ENCODE results near the gene HLA-DMB. TPM values are rescaled to one million over a fixed set of nuclear protein-coding genes. Genes with fewer than 3 reads are reported as not detected.
A peak's percentile ranks its signal among the peaks of the same experiment; 100 is the strongest.

Gene HLA-DMB
- polyA plus RNA-seq, 1 of the 3 experiments (the other 2 are of a cell fraction): not detected

DNA sequence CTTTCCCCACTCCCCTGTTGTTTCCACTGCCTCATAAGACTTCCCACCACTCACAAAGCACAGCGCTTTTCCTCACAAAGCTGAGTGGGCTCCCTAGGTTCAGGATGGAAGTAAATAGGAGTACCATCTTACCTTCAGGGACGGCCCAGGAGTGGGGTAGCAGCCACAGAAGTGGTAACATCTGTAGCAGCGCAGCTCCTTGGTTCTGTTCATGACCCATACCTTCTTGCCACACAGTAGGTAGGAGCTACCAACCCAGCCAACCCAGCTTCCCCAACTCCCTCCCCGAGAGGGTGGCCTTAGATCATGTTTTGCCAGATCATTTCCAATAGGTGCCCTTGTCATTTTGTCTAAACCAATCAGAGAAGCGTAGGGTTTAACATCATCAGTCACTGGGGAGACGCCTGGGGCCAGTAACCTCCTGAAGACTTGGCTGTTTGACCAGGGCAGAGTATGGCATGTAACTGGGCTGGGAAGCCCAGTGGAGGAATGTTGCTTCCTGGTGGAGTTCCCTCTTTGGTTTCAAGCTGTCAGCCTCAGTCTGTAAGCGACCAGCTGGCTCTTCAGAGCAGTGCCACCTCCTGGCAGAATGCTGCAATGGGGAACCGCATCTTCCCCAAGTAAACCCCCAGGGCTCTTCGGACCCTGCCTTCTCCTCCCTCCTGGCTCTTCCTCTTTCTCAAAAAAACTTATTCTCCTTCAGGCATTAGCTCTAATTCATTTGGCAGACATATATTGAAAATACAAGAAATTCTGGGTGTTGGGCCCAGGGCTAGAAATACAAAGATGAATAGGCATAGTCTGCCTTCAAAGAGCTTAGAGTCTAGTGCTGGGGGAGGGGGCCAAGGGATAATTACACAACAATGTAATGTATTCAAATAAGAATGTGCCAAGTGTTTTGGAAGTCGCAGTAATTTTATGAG is 12.2 kb upstream of the HLA-DMB start, which contains the start of gene HLA-DMA (continued):
- TF ChIP-seq MEF2A (IDR thresholded peaks at IDR 0.05; ENCODE audit: borderline replicate concordance, low read depth) (no peak), SIN3A (IDR thresholded peaks at IDR 0.05; ENCODE audit: borderline replicate concordance, low read depth, low read length) (0 out of 2 replicates have a peak, but pooled peaks have one; percentile 27), CHD2 (IDR thresholded peaks at IDR 0.05; ENCODE audit: low read length, partially characterized antibody) (no peak), RFX5 (IDR thresholded peaks at IDR 0.05; ENCODE audit: low read length) (peak; percentile 99), GATA2 (CRISPR knock-in tag; IDR thresholded peaks at IDR 0.05) (no peak), NRF1 (IDR thresholded peaks at IDR 0.05; ENCODE audit: low read depth, low read length) (no peak), SMC3 (IDR thresholded peaks at IDR 0.05; ENCODE audit: low read depth, low read length) (peak; percentile 49; the same call in 1 of the 2 replicates), TAF1 (IDR thresholded peaks at IDR 0.05; ENCODE audit: borderline replicate concordance, low read depth, low read length) (no peak), RAD21 (IDR thresholded peaks at IDR 0.05; ENCODE audit: low read length) (peak; percentile 47), GABPA (IDR thresholded peaks at IDR 0.05; ENCODE audit: low read depth) (no peak), TEAD4 (IDR thresholded peaks at IDR 0.05; ENCODE audit: borderline replicate concordance, insufficient read depth) (no peak)
- TF ChIP-seq, protein P1, sequence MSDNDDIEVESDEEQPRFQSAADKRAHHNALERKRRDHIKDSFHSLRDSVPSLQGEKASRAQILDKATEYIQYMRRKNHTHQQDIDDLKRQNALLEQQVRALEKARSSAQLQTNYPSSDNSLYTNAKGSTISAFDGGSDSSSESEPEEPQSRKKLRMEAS (IDR thresholded peaks at IDR 0.05; ENCODE audit: low read depth): no peak
- TF ChIP-seq, protein P2, sequence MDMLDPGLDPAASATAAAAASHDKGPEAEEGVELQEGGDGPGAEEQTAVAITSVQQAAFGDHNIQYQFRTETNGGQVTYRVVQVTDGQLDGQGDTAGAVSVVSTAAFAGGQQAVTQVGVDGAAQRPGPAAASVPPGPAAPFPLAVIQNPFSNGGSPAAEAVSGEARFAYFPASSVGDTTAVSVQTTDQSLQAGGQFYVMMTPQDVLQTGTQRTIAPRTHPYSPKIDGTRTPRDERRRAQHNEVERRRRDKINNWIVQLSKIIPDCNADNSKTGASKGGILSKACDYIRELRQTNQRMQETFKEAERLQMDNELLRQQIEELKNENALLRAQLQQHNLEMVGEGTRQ (IDR thresholded peaks at IDR 0.05; ENCODE audit: borderline replicate concordance, low read depth, low read length): no peak
- TF ChIP-seq, protein P3, sequence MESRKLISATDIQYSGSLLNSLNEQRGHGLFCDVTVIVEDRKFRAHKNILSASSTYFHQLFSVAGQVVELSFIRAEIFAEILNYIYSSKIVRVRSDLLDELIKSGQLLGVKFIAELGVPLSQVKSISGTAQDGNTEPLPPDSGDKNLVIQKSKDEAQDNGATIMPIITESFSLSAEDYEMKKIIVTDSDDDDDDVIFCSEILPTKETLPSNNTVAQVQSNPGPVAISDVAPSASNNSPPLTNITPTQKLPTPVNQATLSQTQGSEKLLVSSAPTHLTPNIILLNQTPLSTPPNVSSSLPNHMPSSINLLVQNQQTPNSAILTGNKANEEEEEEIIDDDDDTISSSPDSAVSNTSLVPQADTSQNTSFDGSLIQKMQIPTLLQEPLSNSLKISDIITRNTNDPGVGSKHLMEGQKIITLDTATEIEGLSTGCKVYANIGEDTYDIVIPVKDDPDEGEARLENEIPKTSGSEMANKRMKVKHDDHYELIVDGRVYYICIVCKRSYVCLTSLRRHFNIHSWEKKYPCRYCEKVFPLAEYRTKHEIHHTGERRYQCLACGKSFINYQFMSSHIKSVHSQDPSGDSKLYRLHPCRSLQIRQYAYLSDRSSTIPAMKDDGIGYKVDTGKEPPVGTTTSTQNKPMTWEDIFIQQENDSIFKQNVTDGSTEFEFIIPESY (IDR thresholded peaks at IDR 0.05; ENCODE audit: borderline replicate concordance, low read depth): no peak
- TF ChIP-seq, protein P4, sequence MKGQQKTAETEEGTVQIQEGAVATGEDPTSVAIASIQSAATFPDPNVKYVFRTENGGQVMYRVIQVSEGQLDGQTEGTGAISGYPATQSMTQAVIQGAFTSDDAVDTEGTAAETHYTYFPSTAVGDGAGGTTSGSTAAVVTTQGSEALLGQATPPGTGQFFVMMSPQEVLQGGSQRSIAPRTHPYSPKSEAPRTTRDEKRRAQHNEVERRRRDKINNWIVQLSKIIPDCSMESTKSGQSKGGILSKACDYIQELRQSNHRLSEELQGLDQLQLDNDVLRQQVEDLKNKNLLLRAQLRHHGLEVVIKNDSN (IDR thresholded peaks at IDR 0.05; ENCODE audit: borderline replicate concordance, low read depth): no peak
- TF ChIP-seq, protein P5, sequence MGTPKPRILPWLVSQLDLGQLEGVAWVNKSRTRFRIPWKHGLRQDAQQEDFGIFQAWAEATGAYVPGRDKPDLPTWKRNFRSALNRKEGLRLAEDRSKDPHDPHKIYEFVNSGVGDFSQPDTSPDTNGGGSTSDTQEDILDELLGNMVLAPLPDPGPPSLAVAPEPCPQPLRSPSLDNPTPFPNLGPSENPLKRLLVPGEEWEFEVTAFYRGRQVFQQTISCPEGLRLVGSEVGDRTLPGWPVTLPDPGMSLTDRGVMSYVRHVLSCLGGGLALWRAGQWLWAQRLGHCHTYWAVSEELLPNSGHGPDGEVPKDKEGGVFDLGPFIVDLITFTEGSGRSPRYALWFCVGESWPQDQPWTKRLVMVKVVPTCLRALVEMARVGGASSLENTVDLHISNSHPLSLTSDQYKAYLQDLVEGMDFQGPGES (IDR thresholded peaks at IDR 0.05; ENCODE audit: low read depth, low read length): no peak
- TF ChIP-seq, protein P6, sequence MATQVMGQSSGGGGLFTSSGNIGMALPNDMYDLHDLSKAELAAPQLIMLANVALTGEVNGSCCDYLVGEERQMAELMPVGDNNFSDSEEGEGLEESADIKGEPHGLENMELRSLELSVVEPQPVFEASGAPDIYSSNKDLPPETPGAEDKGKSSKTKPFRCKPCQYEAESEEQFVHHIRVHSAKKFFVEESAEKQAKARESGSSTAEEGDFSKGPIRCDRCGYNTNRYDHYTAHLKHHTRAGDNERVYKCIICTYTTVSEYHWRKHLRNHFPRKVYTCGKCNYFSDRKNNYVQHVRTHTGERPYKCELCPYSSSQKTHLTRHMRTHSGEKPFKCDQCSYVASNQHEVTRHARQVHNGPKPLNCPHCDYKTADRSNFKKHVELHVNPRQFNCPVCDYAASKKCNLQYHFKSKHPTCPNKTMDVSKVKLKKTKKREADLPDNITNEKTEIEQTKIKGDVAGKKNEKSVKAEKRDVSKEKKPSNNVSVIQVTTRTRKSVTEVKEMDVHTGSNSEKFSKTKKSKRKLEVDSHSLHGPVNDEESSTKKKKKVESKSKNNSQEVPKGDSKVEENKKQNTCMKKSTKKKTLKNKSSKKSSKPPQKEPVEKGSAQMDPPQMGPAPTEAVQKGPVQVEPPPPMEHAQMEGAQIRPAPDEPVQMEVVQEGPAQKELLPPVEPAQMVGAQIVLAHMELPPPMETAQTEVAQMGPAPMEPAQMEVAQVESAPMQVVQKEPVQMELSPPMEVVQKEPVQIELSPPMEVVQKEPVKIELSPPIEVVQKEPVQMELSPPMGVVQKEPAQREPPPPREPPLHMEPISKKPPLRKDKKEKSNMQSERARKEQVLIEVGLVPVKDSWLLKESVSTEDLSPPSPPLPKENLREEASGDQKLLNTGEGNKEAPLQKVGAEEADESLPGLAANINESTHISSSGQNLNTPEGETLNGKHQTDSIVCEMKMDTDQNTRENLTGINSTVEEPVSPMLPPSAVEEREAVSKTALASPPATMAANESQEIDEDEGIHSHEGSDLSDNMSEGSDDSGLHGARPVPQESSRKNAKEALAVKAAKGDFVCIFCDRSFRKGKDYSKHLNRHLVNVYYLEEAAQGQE (IDR thresholded peaks at IDR 0.05; ENCODE audit: low read depth, low read length): no peak

Data from SK-N-SH (cell line).